Stomach (tissue), 9 donors: Measurements from ENCODE around the gene MDFI. TPM values are rescaled to one million over a fixed set of nuclear protein-coding genes. Genes with fewer than 3 reads are reported as not detected.

Experiments used
- DNase-seq, 2 donors: peaks; one replicate each; pipeline versions ENCODE4 v3.0.0 to v3.0.0-alpha.2; 2013 to 2019
- H3K27ac ChIP-seq, 5 donors: fragments of 200-600 bp in 4 of 5; sonication (generic) in 4 of 5; one replicate each; pipeline ENCODE4 v1.5.1; 2013 to 2019; ENCODE audit warnings: mild to moderate bottlenecking in 1 of 5, moderate library complexity in 1 of 5
- H3K27me3 ChIP-seq, 3 donors: fragments of 200-600 bp; sonication (generic); one replicate each; pipeline ENCODE4 v1.5.1; 2017 to 2019; ENCODE audit warnings: mixed run types in 1 of 3
- H3K36me3 ChIP-seq, 4 donors: fragments of 200-600 bp; sonication (generic); 1 replicate in 3 of 4; 2 replicates in 1 of 4; pipeline ENCODE4 v1.5.1; 2016 to 2019
- H3K4me1 ChIP-seq, 4 donors: fragments of 200-600 bp; sonication (generic); one replicate each; pipeline ENCODE4 v1.5.1; 2016 to 2019
- H3K4me3 ChIP-seq, 4 donors: fragments of 200-600 bp; sonication (generic) in 3 of 4; one replicate each; pipeline ENCODE4 v1.5.1; 2016 to 2019; ENCODE audit warnings: mild to moderate bottlenecking in 1 of 4
- H3K9me3 ChIP-seq, 4 donors: fragments of 200-600 bp; sonication (generic); one replicate each; pipeline ENCODE4 v1.5.1; 2016 to 2019
- CTCF ChIP-seq, 7 experiments: fragments of 450-650 bp in 4 of 7; fragments of 200-600 bp in 3 of 7; sonication (generic) in 3 of 7; IDR thresholded peaks; one replicate each; pipeline ENCODE4 v1.5.1; 2016 to 2019; ENCODE audit warnings: antibody characterized with exemption in 7 of 7, control low read depth in 2 of 7, mild to moderate bottlenecking in 1 of 7
- EP300 ChIP-seq: sonication (generic); formaldehyde crosslinking; IDR thresholded peaks from one replicate; pipeline ENCODE4 v1.6.1; 2017; ENCODE audit warnings: antibody characterized with exemption
- POLR2A ChIP-seq, 4 donors: fragments of 450-650 bp; IDR thresholded peaks; one replicate each; pipeline ENCODE4 v1.6.1; 2016; ENCODE audit warnings: antibody characterized with exemption in 4 of 4, control low read depth in 2 of 4, mild to moderate bottlenecking in 1 of 4, moderate library complexity in 1 of 4
- POLR2AphosphoS5 ChIP-seq, 3 donors: sonication (generic); formaldehyde crosslinking; IDR thresholded peaks; one replicate each; pipeline ENCODE4 v1.6.1; 2016; ENCODE audit warnings: antibody characterized with exemption in 3 of 3
- WGBS, 5 donors: extraction: QIAGEN DNeasy Blood & Tissue Kit in 3 of 5; methylation state at CpG; one replicate each; pipeline versions ENCODE4 v1.1.5 to v1.1.7; 2013 to 2018; 5-methylcytosine and 5-hydroxymethylcytosine counted together
- intact Hi-C: fragments of 100-400 bp; cut with DNase I; formaldehyde crosslinking; loops from one replicate; pipeline ENCODE4 v1.15.1; 2023; ENCODE audit warnings: low total_unique reads
- polyA plus RNA-seq, 3 donors: library from polyadenylated mRNA; stranded (reverse); fragments of 200-250 nt; gene quantifications; one replicate each; pipeline ENCODE4 v1.2.3, GENCODE V29; 2013
- total RNA-seq, 5 donors: library from RNA; depleted of rRNA; stranded (reverse); fragments of >200 nt; gene quantifications; one replicate each; pipeline versions ENCODE4 v1.1.0 to v1.2.3, GENCODE V29; 2014 to 2016
- donor health status: healthy with polysubstance abuse.
- donor health status: Bipolar disorder and iron deficiency.
- donor health status: healthy.

Gene MDFI
- total and polyA plus RNA-seq, 8 donors: 3.7 to 17.2 (median 8.3) TPM; not detected in 1

- no peaks in the 10 kb centered on the region for H3K9me3 ChIP-seq
- peaks cover 0 to 18% (median 0%) of the 10 kb centered on the region in 3 donors for H3K27me3 ChIP-seq
- no peak overlapping the region for H3K27ac ChIP-seq
- H3K4me3 ChIP-seq: no peak overlapping the region
- no peaks in the 10 kb centered on the region for H3K4me1 ChIP-seq
- intact Hi-C loops: no loop called here
- 78 to 82% (median 79%) methylated on average over 7 of the region's 7 CpGs for WGBS, 5 donors
- DNase-seq: no peak
- H3K36me3 ChIP-seq: no peaks in the 10 kb centered on the region
- no peak for TF ChIP-seq POLR2A (IDR thresholded peaks at IDR 0.05)
- TF ChIP-seq CTCF (IDR thresholded peaks at IDR 0.05): no peak
- no peak for TF ChIP-seq POLR2AphosphoS5 (IDR thresholded peaks at IDR 0.05)
- TF ChIP-seq EP300: no peak
Observed at GRCh38 chr6:41674231-41675000, 36.1 kb downstream of the MDFI start.

GRCh38 chr6:41675176-41675775 is 37.0 kb downstream of the MDFI start:
- TF ChIP-seq POLR2A (IDR thresholded peaks at IDR 0.05): no peak
- WGBS, 5 donors: 73 to 84% (median 76%) methylated on average over 5 to 6 of the region's 6 CpGs
- peak in 1 of 2 donors; percentile 36 for DNase-seq

GRCh38 chr6:41675992-41676391 is 37.7 kb downstream of the MDFI start:
- 64 to 77% (median 69%) methylated on average over 6 of the region's 6 CpGs for WGBS, 5 donors
- intact Hi-C loops: loop anchor here (5.0 kb wide), 1 partner anchor 304 kb away; no protein-coding TSS in a partner anchor
- H3K27me3 ChIP-seq: peaks cover 0 to 10% (median 0%) of the 10 kb centered on the region in 3 donors
- H3K4me3 ChIP-seq: no peak overlapping the region
- H3K36me3 ChIP-seq: no peaks in the 10 kb centered on the region
- H3K9me3 ChIP-seq: no peaks in the 10 kb centered on the region
- H3K27ac ChIP-seq: no peak overlapping the region
- DNase-seq: no peak
- TF ChIP-seq CTCF (IDR thresholded peaks at IDR 0.05) (no peak), POLR2A (IDR thresholded peaks at IDR 0.05) (no peak), POLR2AphosphoS5 (IDR thresholded peaks at IDR 0.05) (no peak), EP300 (no peak)
- H3K4me1 ChIP-seq: no peaks in the 10 kb centered on the region

More at GRCh38 chr6:41675176-41675775, 37.0 kb downstream of the MDFI start:
- intact Hi-C loops: loop anchor here (5.0 kb wide), 1 partner anchor 303 kb away; no protein-coding TSS in a partner anchor
- no peak overlapping the region for H3K4me3 ChIP-seq
- H3K27me3 ChIP-seq: peaks cover 0 to 17% (median 0%) of the 10 kb centered on the region in 3 donors
- no peaks in the 10 kb centered on the region for H3K4me1 ChIP-seq
- H3K36me3 ChIP-seq: no peaks in the 10 kb centered on the region
- H3K27ac ChIP-seq: no peak overlapping the region
- H3K9me3 ChIP-seq: no peaks in the 10 kb centered on the region

- Histone ChIP-seq H3K4me1 (no peaks in the 10 kb centered on the region), H3K36me3 (no peaks in the 10 kb centered on the region), H3K4me3 (no peak overlapping the region), H3K27me3 (peaks cover 0 to 5% (median 0%) of the 10 kb centered on the region in 3 donors), H3K27ac (no peak overlapping the region), H3K9me3 (no peaks in the 10 kb centered on the region)
- 76 to 89% (median 81%) methylated on average over 5 of the region's 5 CpGs for WGBS, 5 donors
- no peak for TF ChIP-seq CTCF (IDR thresholded peaks at IDR 0.05)
- TF ChIP-seq POLR2AphosphoS5 (IDR thresholded peaks at IDR 0.05): no peak
- no peak for TF ChIP-seq EP300
- no peak for TF ChIP-seq POLR2A (IDR thresholded peaks at IDR 0.05)
- intact Hi-C loops: loop anchor here (5.0 kb wide), 1 partner anchor 304 kb away; no protein-coding TSS in a partner anchor
- DNase-seq: no peak
Observed at GRCh38 chr6:41676431-41676830, 38.2 kb downstream of the MDFI start.
